Measurements from ENCODE around the gene NFKBIE.

Gene NFKBIE

DNA sequence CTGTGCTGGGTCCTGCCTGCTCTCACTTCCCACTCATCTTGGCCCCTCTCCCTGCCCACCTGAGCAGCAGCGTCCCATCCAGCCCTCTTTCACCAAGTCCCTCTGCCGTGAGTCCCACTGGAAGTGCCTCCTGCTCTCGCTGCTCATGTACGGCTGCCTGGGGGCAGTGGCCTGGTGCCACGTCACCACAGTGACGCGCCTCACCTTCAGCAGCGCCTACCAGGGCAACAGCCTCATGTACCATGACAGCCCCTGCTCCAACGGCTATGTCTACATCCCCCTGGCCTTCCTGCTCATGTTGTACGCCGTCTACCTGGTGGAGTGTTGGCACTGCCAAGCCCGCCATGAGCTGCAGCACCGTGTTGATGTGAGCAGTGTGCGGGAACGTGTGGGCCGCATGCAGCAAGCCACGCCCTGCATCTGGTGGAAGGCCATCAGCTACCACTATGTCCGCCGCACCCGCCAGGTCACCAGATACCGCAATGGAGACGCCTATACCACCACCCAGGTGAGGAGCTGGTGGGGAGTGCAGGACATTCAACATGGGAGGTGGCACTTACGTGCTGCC lies 7.7 kb upstream of the NFKBIE start:
- DNase-seq (ENCODE audit: low spot score), result no peak

DNA sequence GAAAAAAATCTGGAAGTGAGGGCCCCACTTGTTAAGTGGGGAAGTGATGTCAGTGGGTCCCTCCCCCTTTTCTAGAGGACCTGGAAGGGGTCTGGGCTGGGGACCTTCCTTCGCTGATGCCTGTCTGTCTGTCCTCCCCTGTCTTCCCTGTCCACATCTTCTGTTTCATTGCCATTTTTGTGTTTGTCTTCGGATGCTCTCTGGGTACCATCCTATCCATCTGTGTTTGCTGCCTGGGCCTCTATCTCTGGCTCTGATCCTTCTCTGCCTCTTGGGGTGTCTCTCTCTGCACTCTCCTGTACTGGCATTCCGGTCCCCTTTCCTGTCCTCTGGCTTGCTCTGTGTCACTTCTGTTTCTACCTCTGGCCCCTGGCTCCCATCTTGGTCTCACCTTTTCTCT lies 7.2 kb upstream of the NFKBIE start:
- DNase-seq (ENCODE audit: low spot score), result no peak

DNA sequence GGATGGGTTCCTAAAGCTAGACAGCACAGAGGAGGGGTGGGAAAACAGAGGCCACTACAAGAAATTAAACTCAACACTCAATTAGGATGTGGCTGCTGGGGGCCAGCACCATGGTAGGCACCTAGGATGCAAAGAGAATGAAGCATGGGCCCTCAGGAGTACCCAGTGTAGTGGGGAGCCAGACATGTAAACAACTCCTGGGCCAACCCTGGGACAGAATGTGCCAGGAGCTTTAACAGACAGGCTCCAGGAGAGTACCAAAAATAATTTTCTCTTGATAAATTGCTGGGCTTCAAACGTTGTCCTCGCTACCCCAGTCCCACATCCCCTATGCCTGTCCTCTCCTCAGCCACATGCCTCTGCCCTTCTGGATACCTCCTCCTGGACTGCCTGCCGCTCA lies 6.6 kb upstream of the NFKBIE start:
- no peak for DNase-seq (ENCODE audit: low spot score)

DNA sequence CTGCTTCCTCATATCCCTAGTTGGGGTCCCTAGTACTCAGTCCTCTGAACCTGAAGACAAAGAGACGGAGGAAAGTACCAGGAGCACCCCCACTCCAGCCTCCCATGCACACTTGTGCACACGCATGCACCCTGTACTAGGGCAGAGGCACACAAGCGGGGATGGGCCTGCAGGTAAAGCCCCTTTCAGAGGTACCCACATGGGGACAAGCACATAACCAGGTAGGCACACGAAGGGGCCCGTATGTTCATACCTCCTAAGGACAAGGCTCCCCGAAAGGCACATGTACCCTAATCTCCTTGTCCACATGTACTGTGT lies 6.0 kb upstream of the NFKBIE start:
- no peak for DNase-seq (ENCODE audit: low spot score)

DNA sequence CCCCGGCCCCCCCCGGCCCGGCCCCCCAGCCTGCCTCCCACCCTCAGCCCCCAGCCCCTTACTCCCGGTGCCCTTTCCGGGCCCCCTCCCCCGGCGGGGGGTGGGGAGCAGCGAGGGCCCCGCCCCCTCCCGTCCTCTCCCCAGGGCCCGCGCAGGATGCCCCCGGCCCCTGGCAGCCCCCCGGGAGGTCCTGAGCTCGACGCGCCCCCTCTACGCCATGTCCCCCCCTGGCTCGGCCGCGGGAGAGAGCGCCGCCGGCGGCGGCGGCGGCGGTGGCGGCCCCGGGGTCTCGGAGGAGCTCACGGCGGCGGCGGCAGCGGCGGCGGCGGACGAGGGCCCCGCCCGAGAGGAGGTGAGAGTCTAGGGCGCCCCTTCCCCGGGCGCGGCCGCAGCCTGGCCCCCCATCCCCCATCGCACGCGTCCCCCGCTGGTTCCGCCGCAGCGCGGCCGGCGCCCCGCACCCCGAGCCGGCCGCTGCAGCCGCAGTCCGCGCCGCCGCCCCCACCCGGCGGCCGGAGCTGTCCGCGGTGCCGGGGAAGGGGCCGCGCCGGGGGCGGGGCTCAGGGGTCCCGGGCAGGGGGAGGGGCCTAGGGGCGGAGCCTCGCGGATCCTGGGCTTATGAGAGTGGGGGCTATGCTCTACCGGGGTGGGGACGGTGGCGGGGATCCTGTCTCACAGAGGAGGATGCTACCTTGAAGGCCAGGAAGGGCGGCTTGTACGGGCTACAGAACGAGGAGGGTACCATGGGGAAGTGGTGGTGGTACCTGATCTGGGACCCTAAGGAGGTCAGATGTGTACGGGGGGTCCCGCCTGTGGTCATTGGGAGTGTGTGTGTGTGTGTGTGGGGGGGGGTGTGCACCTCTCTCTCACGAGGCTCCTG lies 5.4 kb upstream of the NFKBIE start:
- DNase-seq (ENCODE audit: low spot score), result no peak

DNA sequence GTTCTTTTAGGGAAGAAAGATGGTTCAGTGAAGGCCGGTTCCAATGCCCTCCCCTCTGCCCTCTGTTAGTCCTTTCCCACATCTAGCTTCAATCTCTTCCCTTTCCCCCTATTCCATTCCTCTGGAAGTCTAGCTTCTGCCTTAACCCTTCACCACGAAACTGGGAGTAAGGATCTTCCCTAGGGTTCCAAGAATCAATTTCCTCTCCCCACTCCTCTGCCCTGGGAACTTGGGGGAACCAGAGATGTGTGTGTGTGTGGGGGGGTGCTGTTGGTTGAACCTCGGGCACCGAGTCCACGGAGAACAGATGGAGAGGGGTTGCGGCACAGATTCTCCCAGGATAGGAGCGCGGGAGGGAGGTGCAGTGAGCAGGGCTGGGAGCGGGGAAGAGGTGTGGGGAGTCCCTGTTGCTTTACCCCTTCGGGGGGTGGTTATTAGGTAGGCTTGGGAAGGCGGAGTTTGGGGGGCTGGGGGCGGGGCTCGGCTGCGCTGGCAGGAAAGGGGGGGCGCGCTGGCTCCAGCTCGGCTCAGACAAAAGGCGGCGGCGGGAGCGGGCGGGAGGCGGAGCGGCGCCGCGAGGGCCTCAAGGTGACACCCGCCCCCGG lies 4.7 kb upstream of the NFKBIE start, which contains the start of gene TMEM151B:
TSS of gene TMEM151B (plus strand) at position 530 of the 605 bp plus-strand sequence. CDS start 293 bp downstream, outside the sequence.
- no peak for DNase-seq (ENCODE audit: low spot score)

DNA sequence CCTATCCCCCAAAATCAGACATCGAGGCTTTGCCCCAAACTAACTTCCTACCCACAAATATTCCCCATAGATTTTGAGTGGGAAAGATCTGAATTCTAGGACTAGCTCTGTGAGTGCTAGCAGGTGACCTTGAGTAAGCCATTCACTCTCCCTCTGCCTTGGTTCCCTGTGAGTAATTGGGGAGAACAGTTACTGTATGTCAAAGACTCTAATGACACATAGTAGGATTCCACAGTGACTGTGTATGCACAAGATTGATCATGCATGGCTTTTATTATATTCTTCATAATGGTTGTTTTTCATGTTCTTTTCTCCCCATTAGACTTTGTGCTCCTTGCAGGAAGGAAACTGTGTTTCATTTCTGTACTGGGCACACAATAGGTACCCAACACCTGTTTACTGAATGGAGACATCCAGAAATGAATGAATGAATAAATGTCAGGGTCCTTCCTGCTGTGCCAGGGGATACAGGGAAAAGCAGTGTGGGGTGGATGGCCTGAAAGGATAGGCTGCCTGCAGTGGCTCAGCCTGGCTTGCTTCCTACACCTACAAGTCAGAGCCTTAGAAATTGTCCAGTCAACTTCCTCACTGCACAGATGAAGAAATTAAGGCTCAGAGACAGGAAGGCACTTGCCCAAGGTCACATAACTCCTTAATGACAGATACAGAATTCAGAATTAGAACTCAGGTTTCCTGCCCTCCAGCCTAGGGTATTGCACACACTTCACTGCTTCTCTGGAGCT lies 4.0 kb upstream of the NFKBIE start:
- DNase-seq (ENCODE audit: low spot score), result no peak

DNA sequence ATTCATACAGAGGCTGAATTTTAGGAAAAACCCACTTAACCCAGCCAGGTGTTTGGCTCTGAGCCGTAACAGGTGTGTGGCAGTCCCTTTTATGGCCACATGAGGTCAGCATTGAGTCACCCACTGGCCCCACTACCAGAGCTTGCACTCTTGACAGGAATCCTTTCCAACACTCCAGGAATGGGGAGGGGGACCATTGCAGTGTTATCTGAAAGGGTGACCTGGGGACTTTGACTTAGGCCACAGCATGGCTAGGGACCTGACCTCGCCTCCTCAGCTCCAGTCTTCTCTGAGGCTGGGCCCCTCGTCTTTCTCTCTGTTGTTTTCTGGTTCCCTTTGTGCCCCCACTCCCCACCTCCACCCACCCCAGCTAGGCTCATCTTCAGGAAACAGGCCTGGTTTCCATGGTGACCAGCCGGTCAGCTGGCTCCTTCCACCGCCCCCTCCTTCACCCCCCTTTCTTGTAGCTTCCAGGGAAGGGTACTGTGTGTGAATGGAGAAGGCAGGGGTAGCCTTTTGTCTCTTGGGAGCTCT lies 2.8 kb upstream of the NFKBIE start:
- DNase-seq (ENCODE audit: low spot score), result peak; percentile 73

DNA sequence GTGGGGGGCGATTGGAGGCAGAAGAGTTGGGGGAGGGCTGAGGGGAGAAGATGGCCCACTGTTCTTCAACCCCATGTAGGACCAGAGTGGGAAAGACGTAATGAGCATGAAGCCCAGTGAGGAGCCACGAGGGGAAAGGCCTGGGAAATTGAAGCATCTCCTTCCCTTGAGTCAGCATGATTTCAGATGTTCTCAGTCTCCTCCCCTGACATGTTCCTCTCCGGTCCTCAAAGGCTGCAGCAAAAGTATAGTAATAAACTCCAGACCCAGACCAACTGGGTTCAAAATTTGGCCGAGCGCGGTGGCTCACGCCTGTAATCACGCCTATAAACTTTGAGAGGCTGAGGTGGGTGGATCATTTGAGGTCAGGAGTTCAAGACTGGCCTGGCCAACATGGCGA lies 1.9 kb upstream of the NFKBIE start:
- no peak for DNase-seq (ENCODE audit: low spot score)

DNA sequence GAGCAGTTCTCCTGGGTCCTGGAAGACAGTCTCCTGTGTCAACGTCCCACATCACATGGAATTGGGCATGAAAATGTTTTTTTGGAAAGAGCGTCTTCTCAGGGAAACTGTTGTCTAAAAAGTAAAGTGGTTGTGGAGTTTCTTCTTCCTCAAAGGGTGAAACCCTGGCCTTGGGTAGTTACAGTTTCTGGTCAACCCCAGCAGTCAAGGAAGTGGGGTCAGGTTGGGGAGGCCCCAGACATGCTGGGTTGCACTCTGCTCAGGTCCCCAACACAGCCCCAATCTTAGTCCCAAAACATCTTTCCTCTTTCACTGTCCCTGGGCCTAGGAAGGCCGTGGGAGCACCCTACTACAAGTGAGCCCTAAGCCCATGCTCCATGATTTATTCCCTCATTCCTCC lies 996 bp upstream of the NFKBIE start:
- no peak for DNase-seq (ENCODE audit: low spot score)

DNA sequence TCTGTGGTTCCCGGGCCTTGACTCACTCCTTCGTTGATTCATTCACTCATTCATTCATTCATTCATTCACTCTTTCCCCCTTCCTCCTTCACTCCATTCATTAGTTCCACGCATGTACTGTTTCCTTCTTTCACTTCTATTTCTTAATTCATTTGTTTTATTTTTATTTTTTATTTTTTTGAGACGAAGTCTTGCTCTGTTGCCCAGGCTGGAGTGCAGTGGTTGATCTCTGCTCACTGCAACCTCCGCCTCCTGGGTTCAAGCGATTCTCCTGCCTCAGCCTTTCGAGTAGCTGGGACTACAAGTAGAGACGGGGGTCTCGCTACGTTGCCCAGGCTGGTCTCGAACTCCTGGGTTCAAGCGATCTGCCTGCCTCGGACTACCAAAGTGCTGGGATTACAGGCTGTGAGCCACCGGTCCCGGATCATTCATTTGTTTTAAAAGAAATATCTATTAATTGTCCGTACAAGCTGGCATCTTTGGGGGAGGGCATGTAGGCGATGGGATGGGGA lies 427 bp upstream of the NFKBIE start:
- DNase-seq (ENCODE audit: low spot score), result no peak

DNA sequence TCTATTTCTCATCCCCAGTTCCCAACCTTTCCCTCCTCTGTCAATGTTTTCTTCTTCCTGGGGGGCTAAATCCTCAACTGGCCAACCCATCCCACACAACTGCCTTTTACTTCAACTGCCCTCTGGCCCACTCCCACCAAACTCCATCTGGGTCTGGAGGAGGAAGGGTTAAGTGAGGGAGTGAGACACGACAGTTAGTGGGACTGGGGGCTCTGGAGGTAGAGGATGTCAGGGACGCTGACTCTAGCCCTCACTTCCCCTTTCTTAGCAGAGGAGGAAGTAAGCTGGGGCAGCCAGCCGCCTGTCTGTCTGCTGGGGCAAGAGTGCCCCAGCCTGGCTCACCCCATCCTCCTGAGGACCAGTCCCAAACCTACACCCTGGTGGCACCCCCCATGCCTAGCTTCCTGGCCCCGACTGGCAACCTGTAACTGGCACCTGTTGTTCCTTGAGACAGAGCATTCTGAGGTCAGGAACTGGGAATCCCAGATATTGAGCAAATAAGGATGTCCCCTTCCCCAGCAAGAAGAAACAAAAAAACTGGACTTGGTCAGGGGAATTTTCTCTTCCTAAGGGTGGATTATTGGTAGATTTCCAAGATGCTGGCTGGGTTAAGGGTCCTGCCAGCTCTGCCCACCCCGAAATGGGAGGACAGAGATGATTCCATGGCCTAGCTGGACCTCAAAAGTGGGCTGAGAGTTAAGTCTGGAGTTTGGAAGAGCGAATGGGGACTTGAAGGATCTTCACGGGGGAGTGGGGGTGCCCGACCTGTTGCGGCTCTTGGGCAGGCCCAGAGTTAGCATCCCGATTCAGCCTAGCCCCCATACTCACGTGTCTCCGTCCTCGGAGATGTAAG lies 971 bp downstream of the NFKBIE start:
- DNase-seq (ENCODE audit: low spot score), result no peak

DNA sequence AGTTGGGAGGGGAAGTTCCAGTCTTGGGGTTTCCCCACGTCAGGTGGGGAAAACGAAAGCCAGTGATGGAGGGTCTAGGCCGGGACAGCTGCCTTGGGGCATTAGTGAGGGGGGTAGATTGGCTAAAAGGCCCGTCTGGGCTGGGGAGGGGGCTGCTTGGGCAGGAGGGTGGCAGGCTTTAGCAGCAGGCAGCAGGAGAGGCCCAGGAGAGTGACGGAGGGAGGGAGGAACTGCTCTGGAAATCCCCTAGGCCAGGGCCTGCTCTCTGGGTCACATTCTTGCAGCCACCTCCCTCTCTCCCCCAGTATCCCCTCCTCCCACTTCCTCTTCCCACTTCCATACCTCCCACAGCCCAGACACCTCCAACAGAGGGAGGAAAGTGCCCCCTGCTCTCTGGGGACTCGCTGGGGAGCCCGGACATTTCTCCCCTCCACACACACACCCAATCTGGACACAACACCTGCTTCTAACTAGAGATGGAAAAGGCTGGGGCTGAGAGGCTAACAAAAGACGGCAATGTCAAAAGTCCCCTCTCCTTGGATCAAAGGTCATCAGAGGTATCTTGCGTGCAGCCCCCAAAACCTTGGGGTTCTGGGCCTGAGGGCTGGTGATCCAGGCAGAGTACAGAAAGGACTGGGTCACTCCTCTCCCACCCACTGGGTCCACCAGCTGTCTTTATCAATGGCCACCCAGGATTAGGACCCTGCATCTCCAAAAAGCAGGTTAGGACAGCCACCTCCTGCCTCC lies 1.8 kb downstream of the NFKBIE start:
- DNase-seq (ENCODE audit: low spot score), result no peak

DNA sequence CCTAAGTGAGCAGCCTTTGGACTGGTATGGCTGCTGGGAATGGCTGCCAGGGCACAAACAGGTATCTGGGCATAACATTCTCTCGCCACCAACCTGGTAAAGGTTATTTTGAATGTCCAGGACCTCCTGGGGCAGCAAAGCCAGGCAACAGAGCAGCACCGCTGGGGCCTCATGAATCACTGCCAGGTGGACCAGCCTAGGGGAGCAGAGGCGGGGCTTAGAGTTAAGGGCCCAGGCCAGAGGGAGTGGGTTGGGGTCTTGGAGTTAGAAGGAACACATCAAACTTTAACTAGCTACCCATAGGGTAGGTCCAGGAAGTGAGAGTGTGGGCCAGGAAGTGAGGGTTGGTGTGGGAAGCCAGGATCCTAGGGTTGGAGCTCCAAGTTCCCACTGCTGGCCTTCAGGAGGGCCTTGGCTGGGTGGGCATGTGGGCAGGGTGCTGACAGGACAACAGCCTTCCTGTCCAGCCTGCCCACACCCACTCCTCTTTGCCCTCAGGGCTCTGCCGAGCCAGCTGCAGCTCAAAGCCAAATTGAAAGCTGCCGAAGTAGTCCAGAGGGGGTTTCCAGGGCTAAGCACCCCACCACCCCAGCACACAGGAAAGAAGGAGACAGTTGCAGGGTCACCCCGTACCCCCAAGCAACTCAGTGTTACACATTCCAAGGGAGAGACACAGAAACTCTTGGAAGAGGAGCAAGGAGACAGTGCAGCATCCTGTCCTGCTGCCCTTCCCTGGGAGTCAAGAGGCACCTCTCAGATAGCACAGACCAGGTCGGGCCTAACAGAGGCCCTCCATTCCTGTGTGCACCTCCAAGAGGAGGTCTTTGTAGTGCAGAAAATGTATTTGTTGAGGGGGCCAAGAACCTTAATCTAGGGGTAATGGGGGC lies 2.6 kb downstream of the NFKBIE start:
- DNase-seq (ENCODE audit: low spot score), result no peak

DNA sequence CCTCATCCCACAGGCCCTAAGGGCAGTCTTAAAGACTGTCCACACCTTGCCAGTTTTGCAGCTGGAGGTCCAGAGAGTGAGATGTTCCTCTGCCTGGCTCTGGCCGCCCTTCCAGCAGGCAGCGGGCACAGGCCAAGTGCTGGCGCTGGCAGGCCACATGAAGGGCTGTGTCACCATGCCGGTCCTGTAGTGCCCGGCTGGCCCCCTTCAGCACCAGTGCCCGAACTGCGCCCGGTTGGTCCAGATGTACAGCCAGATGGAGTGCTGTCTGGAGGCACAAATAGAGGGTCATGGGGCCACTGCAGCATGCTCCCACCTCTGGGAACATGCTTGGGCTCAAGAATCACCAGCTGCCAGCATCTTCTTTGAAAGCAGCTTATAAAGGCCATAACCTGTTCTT lies 3.8 kb downstream of the NFKBIE start:
- DNase-seq (ENCODE audit: low spot score), result no peak

DNA sequence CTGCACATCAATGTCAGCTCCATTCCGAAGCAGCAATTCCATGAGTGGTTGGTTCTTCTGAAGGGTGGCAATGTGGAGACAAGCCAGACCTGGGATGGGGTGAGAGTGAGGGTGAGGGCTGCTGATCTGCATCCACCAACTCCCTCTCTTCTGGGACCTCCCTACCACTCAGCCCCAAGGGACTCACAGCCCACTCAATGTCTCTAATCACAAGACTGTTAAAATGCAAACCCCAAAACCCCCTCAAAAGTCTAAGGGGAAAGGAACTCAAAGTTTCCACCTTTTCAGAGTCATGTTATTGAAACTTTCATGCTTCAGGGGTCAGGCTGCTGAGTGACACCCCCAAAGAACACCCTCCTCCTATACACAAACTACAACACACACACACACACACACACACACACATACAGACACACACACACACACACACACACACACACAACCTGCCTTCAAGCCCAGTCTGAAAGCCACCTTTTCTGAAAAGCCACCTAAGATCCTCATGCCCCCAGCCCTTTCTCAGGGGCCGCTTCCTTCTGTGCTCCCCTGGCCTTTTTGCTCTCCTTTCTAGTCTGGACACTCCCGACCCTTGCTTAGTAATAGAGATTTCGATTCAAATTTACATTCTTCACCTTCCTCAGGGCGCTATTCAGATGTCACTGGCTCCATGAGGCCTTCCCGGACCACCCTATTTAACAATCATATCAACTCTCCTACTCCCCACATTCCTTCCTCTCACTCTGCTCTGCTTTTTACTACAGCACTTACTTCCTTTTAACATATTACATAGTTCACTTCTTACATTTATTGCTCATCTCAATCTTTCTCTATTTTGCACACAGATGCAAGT lies 4.7 kb downstream of the NFKBIE start:
- DNase-seq (ENCODE audit: low spot score), result no peak

DNA sequence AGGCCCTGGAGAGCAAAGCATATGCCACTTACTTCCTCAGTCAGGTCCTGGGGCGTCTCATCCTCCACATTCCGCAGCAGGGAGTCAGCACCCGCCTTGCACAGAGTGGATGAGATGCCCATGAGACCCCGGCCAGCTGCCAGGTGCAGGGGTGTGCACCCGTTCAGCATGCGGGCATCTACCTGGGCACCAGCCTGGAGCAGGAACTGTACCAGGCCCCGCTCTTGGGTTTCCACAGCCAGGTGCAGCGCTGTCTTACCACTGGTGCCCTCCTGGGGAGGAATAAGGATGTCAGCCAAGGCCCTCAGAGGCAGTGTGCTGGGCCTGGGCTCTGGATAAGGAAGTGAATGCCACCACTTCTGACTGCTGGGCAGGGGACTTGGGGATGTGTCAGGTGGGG lies 5.3 kb downstream of the NFKBIE start:
- DNase-seq (ENCODE audit: low spot score), result no peak

DNA sequence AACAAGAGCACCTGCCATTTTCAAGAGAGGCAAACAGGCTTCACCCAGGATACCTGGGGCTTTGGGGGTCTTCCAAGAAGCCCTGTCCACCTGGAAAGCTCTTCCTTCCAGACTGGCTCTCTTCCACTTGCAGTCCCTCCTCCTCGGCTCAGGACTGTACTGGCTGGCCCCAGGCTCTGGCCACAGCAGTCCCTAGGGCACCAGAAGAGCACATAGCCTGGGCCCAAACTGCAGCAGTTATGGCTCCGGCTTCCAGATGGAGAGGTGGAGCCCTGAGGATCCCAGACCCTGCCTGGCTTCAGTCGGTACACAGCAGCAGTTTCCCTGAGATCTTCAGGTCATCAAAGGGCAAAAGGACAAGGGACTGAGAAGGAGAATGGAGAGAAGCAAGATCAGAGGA lies 6.4 kb downstream of the NFKBIE start:
- DNase-seq (ENCODE audit: low spot score), result no peak
